ENCODE measurements around the gene SLC22A23.

GRCh38 chr6:3419624-3420272 is 37.1 kb downstream of the SLC22A23 start:
- TF ChIP-seq POLR2AphosphoS5 (IDR thresholded peaks at IDR 0.05) (no peak), CTCF (IDR thresholded peaks at IDR 0.05) (no peak), POLR2A (IDR thresholded peaks at IDR 0.05) (no peak)

Measured in gastroesophageal sphincter (tissue), 3 donors.